ENCODE measurements around the gene CTNS.
A peak's percentile ranks its signal among the peaks of the same experiment; 100 is the strongest.

The CTNS gene

GRCh38 chr17:3658784-3659449 lies 22.4 kb downstream of the CTNS start:
- DNase-seq (ENCODE audit: low read depth in 2 of 2): no peak

- DNase-seq (ENCODE audit: low read depth in 2 of 2): no peak
Measured at GRCh38 chr17:3659541-3660111, 23.1 kb downstream of the CTNS start.

- no peak for DNase-seq (ENCODE audit: low read depth in 2 of 2)
Measured at GRCh38 chr17:3660311-3660891, 23.8 kb downstream of the CTNS start.

GRCh38 chr17:3663102-3664011 lies 26.8 kb downstream of the CTNS start:
- no peak for DNase-seq (ENCODE audit: low read depth in 2 of 2)

GRCh38 chr17:3665834-3666233 lies 29.3 kb downstream of the CTNS start:
- DNase-seq (ENCODE audit: low read depth in 2 of 2): no peak

DNA sequence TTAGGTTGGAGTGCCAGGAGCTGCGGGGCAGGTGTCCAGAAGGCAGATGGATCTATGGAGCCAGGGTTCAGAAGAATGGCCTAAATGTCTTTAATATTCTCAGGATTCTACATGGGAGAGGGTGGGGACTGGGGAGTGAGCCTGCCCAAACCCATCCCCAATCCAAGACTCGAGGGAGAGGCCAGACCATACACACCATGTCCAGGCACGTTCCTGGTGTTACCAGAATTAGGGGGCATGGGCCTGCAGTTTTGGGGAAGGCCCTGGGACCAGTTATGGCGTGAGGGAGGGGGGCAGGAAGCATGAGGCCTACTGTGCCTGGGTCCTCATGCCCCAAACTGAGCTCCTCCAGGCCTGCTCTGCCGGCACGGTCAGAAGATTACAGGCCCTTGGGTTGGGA lies 30.0 kb downstream of the CTNS start:
- DNase-seq (ENCODE audit: low read depth in 2 of 2): no peak

GRCh38 chr17:3667366-3668278 lies 31.1 kb downstream of the CTNS start:
- no peak for DNase-seq (ENCODE audit: low read depth in 2 of 2)

DNA sequence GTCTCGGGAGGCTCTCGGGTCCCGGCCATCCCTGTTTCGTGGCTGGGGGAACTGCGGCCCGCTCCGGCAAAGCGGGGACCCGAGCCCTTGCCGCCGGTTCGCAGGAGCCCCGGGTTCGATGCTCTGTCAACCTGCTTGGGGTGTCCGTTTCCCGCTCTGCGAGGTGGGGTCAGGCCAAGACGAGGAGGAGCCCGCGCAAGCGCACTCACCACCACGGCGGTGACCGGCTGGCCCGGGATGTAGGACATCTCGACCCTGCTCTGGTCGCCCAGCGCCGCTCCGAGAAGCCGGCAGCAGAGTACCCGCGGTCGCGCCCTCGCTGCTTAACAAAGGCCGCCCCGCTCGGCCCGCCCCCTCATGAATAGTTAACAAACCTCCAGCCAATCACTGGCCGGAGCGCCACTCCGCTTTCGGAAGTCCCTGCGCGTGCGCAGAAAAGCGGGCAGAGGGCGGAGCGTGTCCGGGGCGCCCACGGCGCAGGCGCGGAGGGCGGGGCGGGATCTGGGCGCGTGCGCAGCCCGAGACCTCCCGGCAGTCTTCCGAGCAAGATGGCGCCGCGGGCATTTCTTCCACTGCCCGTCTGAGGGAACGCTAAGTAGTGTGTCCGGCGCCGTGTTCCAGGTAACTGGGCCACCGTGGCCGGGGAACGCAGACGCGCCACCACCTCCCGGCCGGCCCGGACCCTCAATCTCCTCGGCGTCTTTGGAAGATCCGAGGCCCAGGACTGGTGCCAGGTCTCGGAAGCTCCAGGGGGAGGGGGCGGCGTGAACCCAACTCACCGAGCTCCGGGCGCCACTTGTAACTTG lies 31.9 kb downstream of the CTNS start, which contains the start of the genes EMC6 and TAX1BP3:
TSS of gene EMC6 (plus strand) at position 534 of the 806 bp plus-strand sequence. CDS start 335 bp downstream, outside the sequence.
TSS of gene TAX1BP3 (minus strand) at position 300 of the 806 bp plus-strand sequence. CDS start at position 248, 52 bp downstream.
- peak; percentile 98 to 99 for DNase-seq (ENCODE audit: low read depth in 2 of 2)

DNA sequence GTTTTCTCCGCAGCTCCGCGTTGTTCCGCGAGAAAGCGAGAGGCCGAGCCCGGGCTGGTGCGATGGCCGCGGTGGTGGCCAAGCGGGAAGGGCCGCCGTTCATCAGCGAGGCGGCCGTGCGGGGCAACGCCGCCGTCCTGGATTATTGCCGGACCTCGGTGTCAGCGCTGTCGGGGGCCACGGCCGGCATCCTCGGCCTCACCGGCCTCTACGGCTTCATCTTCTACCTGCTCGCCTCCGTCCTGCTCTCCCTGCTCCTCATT lies 32.5 kb downstream of the CTNS start:
- no peak for DNase-seq (ENCODE audit: low read depth in 2 of 2)

GRCh38 chr17:3669548-3669947 lies 33.0 kb downstream of the CTNS start:
- DNase-seq (ENCODE audit: low read depth in 2 of 2): no peak

- DNase-seq (ENCODE audit: low read depth in 2 of 2): no peak
Measured at GRCh38 chr17:3672571-3672970, 36.0 kb downstream of the CTNS start.

GRCh38 chr17:3675886-3676285 lies 39.3 kb downstream of the CTNS start:
- no peak for DNase-seq (ENCODE audit: low read depth in 2 of 2)

- DNase-seq (ENCODE audit: low read depth in 2 of 2): no peak
Measured at GRCh38 chr17:3678095-3678820, 41.7 kb downstream of the CTNS start.

- no peak for DNase-seq (ENCODE audit: low read depth in 2 of 2)
Measured at GRCh38 chr17:3678821-3679530, 42.4 kb downstream of the CTNS start.

- no peak for DNase-seq (ENCODE audit: low read depth in 2 of 2)
Measured at GRCh38 chr17:3679531-3680126, 43.1 kb downstream of the CTNS start.

GRCh38 chr17:3681057-3681456 lies 44.5 kb downstream of the CTNS start:
- DNase-seq (ENCODE audit: low read depth in 2 of 2): no peak

DNA sequence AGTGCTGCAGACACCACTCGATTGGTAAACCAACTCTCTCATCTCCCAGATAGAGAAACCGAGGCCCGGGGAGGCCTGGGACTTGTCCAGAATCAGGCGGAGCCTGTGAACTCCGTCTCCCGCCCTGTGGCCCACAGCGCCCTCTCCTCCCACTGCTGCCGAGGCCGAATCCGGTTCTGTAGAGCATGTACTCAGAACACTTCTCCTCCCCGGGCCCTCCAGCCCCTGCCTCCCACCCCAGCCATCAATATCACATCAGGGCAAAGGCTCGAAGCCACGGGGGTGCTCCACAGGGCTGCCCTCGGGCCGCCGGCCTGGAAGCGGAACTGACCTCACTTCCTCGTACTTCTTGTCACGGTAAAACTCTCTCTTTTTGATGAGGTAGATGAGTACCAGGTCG lies 45.0 kb downstream of the CTNS start:
- DNase-seq (ENCODE audit: low read depth in 2 of 2): no peak

GRCh38 chr17:3682033-3682432 lies 45.5 kb downstream of the CTNS start:
- DNase-seq (ENCODE audit: low read depth in 2 of 2): no peak

- peak in 1 of 2 donors; percentile 38 for DNase-seq (ENCODE audit: low read depth in 2 of 2)
Measured at GRCh38 chr17:3683054-3683511, 46.5 kb downstream of the CTNS start.

All from stimulated activated CD8-positive, alpha-beta memory T cell treated with anti-CD3 and anti-CD28 coated beads, Interleukin-2, amount 100 ng/mL, for 1 hour (primary cell).